K562 (cell line): Measurements from ENCODE around the gene TMED4. TPM values are rescaled to one million over a fixed set of nuclear protein-coding genes. Genes with fewer than 3 reads are reported as not detected.

ENCODE experiments used
- ATAC-seq: fragments of 200-7000 bp; cut with Tn5 transposase; 3 replicates; pipeline ENCODE4 v1.9.1; 2020; ENCODE audit warnings: moderate library complexity
- BruUV-seq: library from RNA; stranded (reverse); fragments of 400-500 nt; replicated peaks from 2 replicates; lab custom pipeline; 2021; lab: Mats Ljungman, UMichigan
- CTCF ChIA-PET: fragments of 300-600 bp; formaldehyde crosslinking; extraction: SDS; loops from one replicate; lab custom pipeline; 2021; ENCODE audit warnings: low intra/inter-chr PET ratio; lab: Yijun Ruan, JAX
- POLR2A ChIA-PET: fragments of 300-600, 350-650 bp; sonication (Branson Sonifier 250); formaldehyde crosslinking; extraction: SDS; loops from one replicate; lab custom pipeline; 2021; ENCODE audit warnings: antibody characterized with exemption, inconsistent platforms; lab: Yijun Ruan, JAX
- DNase-seq, 4 experiments: peaks; one replicate each; pipeline versions ENCODE4 v3.0.0 to v3.0.0-alpha.2; 2011 to 2018; ENCODE audit warnings: low spot score in 3 of 4, mixed read lengths in 3 of 4; ENCODE audit errors: extremely low read depth in 1 of 4
- FAIRE-seq: peaks from 2 replicates; lab custom pipeline; 2011; peaks lifted over from hg19 to GRCh38; lab: Jason Lieb, UNC
- H2AFZ ChIP-seq: 2 replicates; pipeline ENCODE4 v1.6.0; 2011; ENCODE audit warnings: low read depth, low read length, control low read depth, inconsistent platforms
- H3K27ac ChIP-seq: fragments of 200-600 bp; 3 replicates; pipeline ENCODE4 v1.8.0; 2011; ENCODE audit warnings: low read depth, mild to moderate bottlenecking, control low read depth, inconsistent platforms, low read length, moderate library complexity, mixed read lengths; ENCODE audit errors: extremely low read depth
- H3K27me3 ChIP-seq, 2 experiments: fragments of 300-600 bp in 1 of 2; 2 replicates in 1 of 2; 3 replicates in 1 of 2; pipeline versions ENCODE4 v1.6.0 to v1.8.0; 2011; ENCODE audit warnings: inconsistent platforms in 2 of 2, low read length in 2 of 2, mild to moderate bottlenecking in 1 of 2, mixed read lengths in 1 of 2, moderate library complexity in 1 of 2; ENCODE audit not compliant: control insufficient read depth in 2 of 2, insufficient read depth in 2 of 2
- H3K36me3 ChIP-seq: fragments of 300-600 bp; 3 replicates; pipeline ENCODE4 v1.8.0; 2011; ENCODE audit warnings: mild to moderate bottlenecking, low read length, inconsistent platforms; ENCODE audit not compliant: control insufficient read depth, insufficient read depth
- H3K4me1 ChIP-seq, 2 experiments: fragments of 200-600 bp in 1 of 2; replicated peaks in 1 of 2; 2 replicates in 1 of 2; 3 replicates in 1 of 2; pipeline versions ENCODE4 v1.5.1 to v1.8.0; 2011; ENCODE audit warnings: inconsistent platforms in 2 of 2, low read length in 2 of 2, mild to moderate bottlenecking in 1 of 2, mixed read lengths in 1 of 2, moderate library complexity in 1 of 2; ENCODE audit not compliant: control insufficient read depth in 2 of 2, insufficient read depth in 2 of 2
- H3K4me2 ChIP-seq: 2 replicates; pipeline ENCODE4 v1.6.1; 2011; ENCODE audit warnings: low read length, control low read depth, inconsistent platforms, mixed read lengths; ENCODE audit not compliant: insufficient read depth
- H3K4me3 ChIP-seq: fragments of 200-600 bp; sonication (generic), shearing (Covaris generic); 2 replicates; pipeline ENCODE4 v1.5.1; 2016; ENCODE audit warnings: control low read depth, inconsistent platforms
- H3K79me2 ChIP-seq: fragments of 200-600 bp; 3 replicates; pipeline ENCODE4 v1.8.0; 2011; ENCODE audit warnings: low read length, inconsistent platforms; ENCODE audit not compliant: control insufficient read depth, insufficient read depth
- H3K9ac ChIP-seq, 2 experiments: 2 replicates each; pipeline versions ENCODE4 v1.6.0 to v1.6.1; 2011; ENCODE audit warnings: low read depth in 2 of 2, low read length in 2 of 2, control low read depth in 1 of 2, inconsistent platforms in 1 of 2, mild to moderate bottlenecking in 1 of 2, mixed read lengths in 1 of 2; ENCODE audit not compliant: insufficient read depth in 1 of 2
- H3K9me1 ChIP-seq: one replicate; pipeline ENCODE4 v1.6.0; 2011; ENCODE audit warnings: inconsistent platforms, mild to moderate bottlenecking, low read length, moderate library complexity; ENCODE audit not compliant: control insufficient read depth, insufficient read depth
- H3K9me3 ChIP-seq: replicated peaks from 2 replicates; pipeline ENCODE4 v1.5.1; 2011; ENCODE audit warnings: low read depth, low read length, inconsistent platforms; ENCODE audit not compliant: control insufficient read depth, insufficient read depth
- H4K20me1 ChIP-seq: replicated peaks from 2 replicates; pipeline ENCODE4 v1.6.1; 2011; ENCODE audit warnings: low read length, inconsistent platforms, mixed read lengths; ENCODE audit not compliant: control insufficient read depth, insufficient read depth
- BHLHE40 ChIP-seq: IDR thresholded peaks from 2 replicates; pipeline ENCODE4 v1.6.1; 2011; ENCODE audit warnings: low read length, improper control_type of control experiment
- BRD4 ChIP-seq: fragments of 200-600 bp; sonication (generic); IDR thresholded peaks from 2 replicates; pipeline ENCODE4 v1.6.1; 2017; ENCODE audit warnings: inconsistent platforms
- BRF2 ChIP-seq: IDR thresholded peaks from 3 replicates; pipeline ENCODE4 v1.6.1; 2011; ENCODE audit warnings: borderline replicate concordance, mild to moderate bottlenecking; ENCODE audit not compliant: insufficient read length, insufficient read depth
- CHCHD3 ChIP-seq: fragments of 250-450 bp; sonication (Bioruptor Pico); IDR thresholded peaks from 2 replicates; pipeline ENCODE4 v2.1.2; 2022; ENCODE audit warnings: mild to moderate bottlenecking
- HLTF ChIP-seq: fragments of 450-650 bp; IDR thresholded peaks from 2 replicates; pipeline ENCODE4 v1.6.1; 2016
- HMG20A ChIP-seq: fragments of 450-650 bp; formaldehyde crosslinking; conservative IDR thresholded peaks from 2 replicates; pipeline ENCODE4 v1.4.0; 2020; ENCODE audit warnings: mild to moderate bottlenecking, mixed read lengths
- ID3 ChIP-seq, 2 experiments: fragments of 250-450 bp in 1 of 2; fragments of 450-650 bp in 1 of 2; sonication (Bioruptor Pico) in 1 of 2; IDR thresholded peaks; 2 replicates each; pipeline versions ENCODE4 v1.6.1 to v1.8.0; 2016 to 2021; ENCODE audit warnings: mild to moderate bottlenecking in 2 of 2, moderate library complexity in 2 of 2, missing compliant biosample characterization in 1 of 2, missing genetic modification characterization in 1 of 2
- IRF2 ChIP-seq: sonication (generic); formaldehyde crosslinking; IDR thresholded peaks from 2 replicates; pipeline ENCODE4 v1.8.1; 2022; ENCODE audit warnings: mild to moderate bottlenecking, missing genetic modification reagents
- RCOR1 ChIP-seq, 2 experiments: IDR thresholded peaks; 2 replicates each; pipeline ENCODE4 v1.6.1; 2012; ENCODE audit warnings: low read depth in 2 of 2, low read length in 2 of 2, borderline replicate concordance in 1 of 2, improper control_type of control experiment in 1 of 2
- ZKSCAN3 ChIP-seq: fragments of 250-450 bp; sonication (Bioruptor Pico); IDR thresholded peaks from 2 replicates; pipeline ENCODE4 v1.4.0; 2020
- ZNF121 ChIP-seq: sonication (generic); formaldehyde crosslinking; conservative IDR thresholded peaks from 2 replicates; pipeline ENCODE4 v1.8.0; 2022; ENCODE audit warnings: missing genetic modification reagents
- ZNF24 ChIP-seq: fragments of 450-650 bp; IDR thresholded peaks from 2 replicates; pipeline ENCODE4 v1.6.1; 2016
- ZNF347 ChIP-seq: fragments of 450-650 bp; formaldehyde crosslinking; IDR thresholded peaks from 2 replicates; pipeline ENCODE4 v1.4.0; 2020; ENCODE audit warnings: low read depth, mild to moderate bottlenecking, moderate library complexity
- WGBS: fragments of 100-300 bp; shearing (Covaris generic); methylation state at CpG from one replicate; pipeline ENCODE4 v1.1.6; 2016; ENCODE audit warnings: low coverage, mixed read lengths; ENCODE audit not compliant: insufficient coverage; ENCODE audit errors: missing lambda C conversion rate; 5-methylcytosine and 5-hydroxymethylcytosine counted together
- in situ Hi-C: fragments of 300-500 bp; cut with MboI; formaldehyde crosslinking; loops from 4 replicates; pipeline ENCODE4 v1.15.0; 2018; ENCODE audit warnings: inconsistent platforms, mixed read lengths
- intact Hi-C: fragments of 100-400 bp; cut with micrococcal nuclease; formaldehyde crosslinking; loops from 2 replicates; pipeline ENCODE4 v1.14.2; 2022
- polyA plus RNA-seq, 8 experiments: library from polyadenylated mRNA; depleted of rRNA in 4 of 8; stranded (reverse) in 5 of 8; unstranded in 3 of 8; fragments of >200 nt; fragmentation: Nextera tagmentation in 2 of 8; fragmentation: Illumina TruSeq in 1 of 8; extraction: Ambion mirVana in 2 of 8; extraction: Trizol in 1 of 8; gene quantifications; 2 replicates each; pipeline versions ENCODE4 v1.2.1 to v1.2.3, GENCODE V29; 2011 to 2014; ENCODE audit warnings: inconsistent platforms in 1 of 8, missing spikeins in 1 of 8
- total RNA-seq, 7 experiments: library from RNA; depleted of rRNA in 6 of 7; stranded (reverse); fragments of >200 nt in 6 of 7; fragmentation: Illumina TruSeq in 2 of 7; extraction: Trizol in 2 of 7; gene quantifications; 2 replicates each; pipeline versions ENCODE4 v1.2.1 to v1.2.3, GENCODE V29; 2011 to 2021; ENCODE audit warnings: low replicate concordance in 1 of 7

The TMED4 gene
- total and polyA plus RNA-seq, 9 of the 15 experiments (the other 6 are each of a cell fraction or from before 2014, with no cell fraction given): 20.3 to 64.0 (median 42.1) TPM

- FAIRE-seq: no peak
- POLR2A ChIA-PET: interaction anchor here (0.6 to 0.8 kb wide), 3 partner anchors 35 to 245 kb away, joined by 3 to 4 read pairs (median 4); partner anchors contain the start of gene H2AZ2
- no TSS peak for BruUV-seq
Measured at GRCh38 chr7:44603193-44603592, 21.2 kb upstream of the TMED4 start.

GRCh38 chr7:44602576-44602910 lies 20.5 kb upstream of the TMED4 start:
- Histone ChIP-seq H3K9me1 (no peaks in the 10 kb centered on the region), H3K36me3 (no peaks in the 10 kb centered on the region), H3K4me3 (no peak overlapping the region), H3K9ac (no peak overlapping the region), H3K4me2 (no peak overlapping the region), H4K20me1 (no peaks in the 10 kb centered on the region), H3K27ac (no peak overlapping the region), H2AFZ (no peak overlapping the region), H3K27me3 (0 out of 5 replicates have a peak, but pooled peaks cover 0 to 7% of the 10 kb centered on the region in 2 experiments), H3K9me3 (no peaks in the 10 kb centered on the region), H3K79me2 (peaks cover 7% of the 10 kb centered on the region), H3K4me1 (peaks cover 0 to 10% of the 10 kb centered on the region in 2 experiments; a peak in 3 of 5 replicates)
- intact Hi-C loops: no loop called here
- no TSS peak for BruUV-seq
- ChIA-PET POLR2A (no interaction called here), CTCF (no interaction called here)
- 0% methylated on average over 1 of the region's 1 CpG for WGBS
- peak; percentile 78 for TF ChIP-seq ZNF121
- no peak for TF ChIP-seq BRF2
- TF ChIP-seq, all 486 proteins: peak for 1
- no peak for ATAC-seq
- in situ Hi-C loops: no loop called here
- no peak for FAIRE-seq
- DNase-seq: no peak

More at GRCh38 chr7:44603193-44603592, 21.2 kb upstream of the TMED4 start:
- Histone ChIP-seq H3K79me2 (peaks cover 14% of the 10 kb centered on the region), H3K9ac (no peak overlapping the region; a peak in 1 of 4 replicates), H3K27ac (no peak overlapping the region), H3K4me3 (no peak overlapping the region), H3K4me2 (no peak overlapping the region), H3K4me1 (peaks cover 4 to 17% of the 10 kb centered on the region in 2 experiments; a peak in 4 of 5 replicates), H4K20me1 (no peaks in the 10 kb centered on the region), H3K36me3 (peaks cover 4% of the 10 kb centered on the region; the same call in 2 of the 3 replicates), H3K9me1 (no peaks in the 10 kb centered on the region), H3K9me3 (no peaks in the 10 kb centered on the region), H2AFZ (no peak overlapping the region), H3K27me3 (0 out of 5 replicates have a peak, but pooled peaks cover 0 to 7% of the 10 kb centered on the region in 2 experiments)
- CTCF ChIA-PET: no interaction called here
- 20% methylated on average over 6 of the region's 6 CpGs for WGBS
- no peak for ATAC-seq
- DNase-seq: no peak
- in situ Hi-C loops (no loop called here), intact Hi-C loops (no loop called here)
- TF ChIP-seq CHCHD3 (CRISPR knock-in tag): no peak
- no peak for TF ChIP-seq BHLHE40
- TF ChIP-seq BRD4: no peak
- no peak for TF ChIP-seq ID3 (CRISPR knock-in tag; IDR thresholded peaks at IDR 0.05)
- no peak for TF ChIP-seq ID3 (tag; IDR thresholded peaks at IDR 0.05)
- no peak for TF ChIP-seq IRF2 (CRISPR knock-in tag)
- no peak for TF ChIP-seq RCOR1 (IDR thresholded peaks at IDR 0.05; ENCODE audit: borderline replicate concordance in 1 of 2, low read depth in 2 of 2, low read length in 2 of 2)
- no peak for TF ChIP-seq ZNF347 (CRISPR knock-in tag)
- TF ChIP-seq HLTF: no peak
- no peak for TF ChIP-seq ZNF24
- no peak for TF ChIP-seq HMG20A (CRISPR knock-in tag)
- no peak for TF ChIP-seq ZKSCAN3 (CRISPR knock-in tag)
